Nephron (organoid): ENCODE results near the gene HPCAL1.

Source experiments
- H3K27ac Mint-ChIP-seq, 3 experiments: 2 replicates each; pipeline ENCODE4 v1.8.0; 2020; ENCODE audit warnings: mixed read lengths in 3 of 3, mild to moderate bottlenecking in 2 of 3, moderate library complexity in 1 of 3
- H3K27me3 Mint-ChIP-seq: 2 replicates; pipeline ENCODE4 v1.8.0; 2021; ENCODE audit warnings: low read depth, mild to moderate bottlenecking, moderate library complexity, mixed read lengths
- H3K36me3 Mint-ChIP-seq: 2 replicates; pipeline ENCODE4 v1.8.0; 2020; ENCODE audit warnings: low read depth, mixed read lengths
- H3K4me1 Mint-ChIP-seq: 2 replicates; pipeline ENCODE4 v1.8.0; 2020; ENCODE audit warnings: mixed read lengths
- H3K4me3 Mint-ChIP-seq, 3 experiments: 2 replicates each; pipeline ENCODE4 v1.8.0; 2020; ENCODE audit warnings: mild to moderate bottlenecking in 3 of 3, mixed read lengths in 3 of 3, moderate library complexity in 2 of 3
- H3K9me3 Mint-ChIP-seq: 2 replicates; pipeline ENCODE4 v1.8.0; 2020; ENCODE audit warnings: mixed read lengths
- TF ChIP-seq, protein P1 (sequence below), 3 experiments: fragments of 200-600 bp; sonication (generic); IDR thresholded peaks; one replicate each; pipeline ENCODE4 v1.5.0; 2021; ENCODE audit warnings: antibody characterized with exemption in 3 of 3; ENCODE audit not compliant: unreplicated experiment in 3 of 3

HPCAL1 gene

DNA sequence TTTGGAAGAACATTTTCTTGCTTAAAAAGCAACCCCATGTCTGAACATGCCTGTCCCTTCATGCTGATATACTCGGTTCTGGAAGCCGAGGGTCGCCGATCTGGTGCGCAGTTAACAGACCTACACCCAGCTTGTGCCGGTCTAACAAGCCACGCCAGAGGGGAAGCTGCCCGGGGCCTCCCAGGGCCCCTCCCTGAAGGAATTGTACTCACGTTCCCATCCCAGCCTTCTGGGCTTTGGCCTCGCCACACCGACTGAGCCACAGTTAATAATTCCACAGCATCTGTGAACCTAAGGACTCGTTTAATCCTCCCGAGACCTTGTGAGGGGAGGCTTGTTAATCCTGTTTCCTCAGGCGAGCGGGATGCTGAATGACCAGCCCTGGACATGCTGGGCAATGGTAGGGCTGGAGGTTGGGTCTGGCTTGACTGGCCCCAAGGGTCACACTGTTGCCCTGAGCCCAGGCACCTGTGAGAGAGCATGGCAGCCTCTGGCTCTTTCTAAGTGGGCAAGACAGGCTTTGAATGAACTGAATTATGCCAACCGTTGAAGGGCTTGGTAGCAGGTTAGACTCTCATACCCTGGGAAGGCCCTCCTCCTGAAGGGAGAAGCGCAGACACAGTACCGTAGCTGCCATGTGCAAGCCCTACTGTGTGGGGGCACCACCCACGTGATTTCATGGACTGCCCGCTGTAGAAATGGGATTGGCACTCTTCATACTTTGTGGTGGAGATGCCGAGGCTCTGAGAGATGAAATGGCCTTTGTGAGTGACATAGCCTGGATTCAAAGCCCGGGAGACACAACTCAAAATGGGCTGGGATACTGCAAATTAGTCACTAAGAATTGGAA, 173.3 kb downstream of the HPCAL1 start:
- TF ChIP-seq, protein P1, sequence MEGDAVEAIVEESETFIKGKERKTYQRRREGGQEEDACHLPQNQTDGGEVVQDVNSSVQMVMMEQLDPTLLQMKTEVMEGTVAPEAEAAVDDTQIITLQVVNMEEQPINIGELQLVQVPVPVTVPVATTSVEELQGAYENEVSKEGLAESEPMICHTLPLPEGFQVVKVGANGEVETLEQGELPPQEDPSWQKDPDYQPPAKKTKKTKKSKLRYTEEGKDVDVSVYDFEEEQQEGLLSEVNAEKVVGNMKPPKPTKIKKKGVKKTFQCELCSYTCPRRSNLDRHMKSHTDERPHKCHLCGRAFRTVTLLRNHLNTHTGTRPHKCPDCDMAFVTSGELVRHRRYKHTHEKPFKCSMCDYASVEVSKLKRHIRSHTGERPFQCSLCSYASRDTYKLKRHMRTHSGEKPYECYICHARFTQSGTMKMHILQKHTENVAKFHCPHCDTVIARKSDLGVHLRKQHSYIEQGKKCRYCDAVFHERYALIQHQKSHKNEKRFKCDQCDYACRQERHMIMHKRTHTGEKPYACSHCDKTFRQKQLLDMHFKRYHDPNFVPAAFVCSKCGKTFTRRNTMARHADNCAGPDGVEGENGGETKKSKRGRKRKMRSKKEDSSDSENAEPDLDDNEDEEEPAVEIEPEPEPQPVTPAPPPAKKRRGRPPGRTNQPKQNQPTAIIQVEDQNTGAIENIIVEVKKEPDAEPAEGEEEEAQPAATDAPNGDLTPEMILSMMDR (IDR thresholded peaks at IDR 0.05; ENCODE audit: unreplicated experiment in 3 of 3), result no peak
- Mint-ChIP-seq H3K9me3 (no peaks in the 10 kb centered on the region), H3K36me3 (no peaks in the 10 kb centered on the region), H3K4me3 (no peak overlapping the region), H3K27me3 (peaks cover 10% of the 10 kb centered on the region), H3K27ac (peak overlapping the region in 2 of 3 experiments; percentile 29 to 92), H3K4me1 (peaks cover 19% of the 10 kb centered on the region)

DNA sequence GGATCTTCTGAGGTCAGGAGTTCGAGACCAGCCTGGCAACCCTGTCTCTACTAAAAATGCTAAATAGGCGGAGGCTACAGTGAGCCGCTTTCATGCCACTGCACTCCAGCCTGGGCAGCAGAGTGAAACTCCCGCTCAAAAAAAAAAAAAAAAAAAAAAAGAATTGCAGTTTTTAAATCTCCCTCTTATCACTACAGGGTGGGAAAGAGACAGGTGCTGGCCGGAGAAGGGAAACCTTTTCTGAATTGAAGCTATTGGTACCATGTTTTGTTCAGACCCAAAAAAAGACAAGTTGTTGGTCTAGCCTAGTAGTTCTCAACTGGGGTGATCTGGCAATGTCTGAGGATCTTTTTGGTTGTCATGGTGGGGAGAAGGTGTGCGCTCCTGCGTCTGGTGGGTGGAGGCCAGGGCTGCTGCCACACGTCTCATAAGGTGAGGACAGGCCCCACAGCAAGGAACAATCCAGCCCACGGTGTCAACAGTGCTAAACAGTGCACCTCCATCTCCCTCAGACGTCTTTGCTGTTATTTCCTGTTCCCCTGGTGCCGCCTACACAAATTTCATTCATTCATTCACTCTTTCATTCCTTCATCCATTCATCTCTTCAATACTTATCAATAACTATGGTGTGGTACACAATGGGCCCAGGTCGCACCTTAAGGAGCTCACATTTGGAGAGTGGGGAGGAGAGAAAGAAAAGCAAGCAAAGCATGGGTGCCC, 174.2 kb downstream of the HPCAL1 start:
- peaks cover 19% of the 10 kb centered on the region for H3K4me1 Mint-ChIP-seq
- no peaks in the 10 kb centered on the region for H3K9me3 Mint-ChIP-seq
- TF ChIP-seq, protein P1 (IDR thresholded peaks at IDR 0.05; ENCODE audit: unreplicated experiment in 3 of 3), result no peak
- H3K27ac Mint-ChIP-seq, result peak overlapping the region in 2 of 3 experiments; percentile 1 to 92
- peak overlapping the region in 1 of 3 experiments; percentile 13 for H3K4me3 Mint-ChIP-seq
- peaks cover 13% of the 10 kb centered on the region for H3K27me3 Mint-ChIP-seq
- H3K36me3 Mint-ChIP-seq, result no peaks in the 10 kb centered on the region
